H1 (cell line): ENCODE results near the gene GRAMD2A. TPM values are rescaled to one million over a fixed set of nuclear protein-coding genes. Genes with fewer than 3 reads are reported as not detected.

ENCODE experiments used
- BACH1 ChIP-seq: IDR thresholded peaks from 2 replicates; pipeline ENCODE4 v1.6.1; 2012; ENCODE audit warnings: low read length, improper control_type of control experiment
- BCL11A ChIP-seq, 2 experiments: IDR thresholded peaks; one replicate each; pipeline ENCODE4 v1.6.1; 2011; ENCODE audit warnings: low read depth in 2 of 2, low read length in 2 of 2, mild to moderate bottlenecking in 2 of 2
- RBBP5 ChIP-seq: IDR thresholded peaks from 2 replicates; pipeline ENCODE4 v1.7.1; 2012; ENCODE audit warnings: low read depth, mild to moderate bottlenecking, inconsistent platforms, low read length, moderate library complexity, borderline replicate concordance
- RNF2 ChIP-seq: fragments of 200-900, 300-1000 bp; sonication (generic); IDR thresholded peaks from 2 replicates; pipeline ENCODE4 v1.7.1; 2016; ENCODE audit warnings: borderline replicate concordance, low read depth, mild to moderate bottlenecking, antibody characterized with exemption, low read length; ENCODE audit not compliant: poor library complexity, severe bottlenecking; ENCODE audit errors: missing control alignments
- SP2 ChIP-seq: IDR thresholded peaks from 2 replicates; pipeline ENCODE4 v1.6.1; 2012; ENCODE audit warnings: mild to moderate bottlenecking, low read length, inconsistent platforms
- TBP ChIP-seq: IDR thresholded peaks from 2 replicates; pipeline ENCODE4 v1.6.1; 2011; ENCODE audit warnings: low read depth, low read length, improper control_type of control experiment
- USF2 ChIP-seq: IDR thresholded peaks from 2 replicates; pipeline ENCODE4 v1.6.1; 2011; ENCODE audit warnings: low read length, improper control_type of control experiment
- ZNF274 ChIP-seq: IDR thresholded peaks from 2 replicates; pipeline ENCODE4 v1.7.0; 2012; ENCODE audit warnings: low read length, borderline replicate concordance; ENCODE audit errors: extremely low read depth
- polyA plus RNA-seq, 7 experiments: library from polyadenylated mRNA; depleted of rRNA in 3 of 7; stranded (reverse) in 5 of 7; unstranded in 2 of 7; fragments of >200 nt in 5 of 7; fragments of 200-250 nt in 2 of 7; gene quantifications; 1 replicate in 5 of 7; 2 replicates in 1 of 7; 4 replicates in 1 of 7; pipeline versions ENCODE4 v1.2.1 to v1.2.3, GENCODE V29; 2011 to 2013; ENCODE audit warnings: missing spikeins in 2 of 7, mixed read lengths in 2 of 7
- total RNA-seq: library from RNA; stranded (reverse); fragmentation: NEBNext Ultra II Directional; extraction: Animal tissue kit (Norgen Biotek cat#: 25700); gene quantifications from 2 replicates; pipeline ENCODE4 v1.2.1, GENCODE V29; 2021
- TF ChIP-seq, protein P1 (sequence below): fragments of 300-600 bp; sonication (generic); IDR thresholded peaks from 2 replicates; pipeline ENCODE4 v1.7.1; 2012; ENCODE audit warnings: low read length, moderate library complexity, mild to moderate bottlenecking, inconsistent platforms; ENCODE audit not compliant: insufficient replicate concordance

The GRAMD2A gene
- total and polyA plus RNA-seq, 2 of the 8 experiments (the other 6 are each of a cell fraction or from before 2014, with no cell fraction given) = 0.57 to 1.5 TPM

- TF ChIP-seq, protein P1, sequence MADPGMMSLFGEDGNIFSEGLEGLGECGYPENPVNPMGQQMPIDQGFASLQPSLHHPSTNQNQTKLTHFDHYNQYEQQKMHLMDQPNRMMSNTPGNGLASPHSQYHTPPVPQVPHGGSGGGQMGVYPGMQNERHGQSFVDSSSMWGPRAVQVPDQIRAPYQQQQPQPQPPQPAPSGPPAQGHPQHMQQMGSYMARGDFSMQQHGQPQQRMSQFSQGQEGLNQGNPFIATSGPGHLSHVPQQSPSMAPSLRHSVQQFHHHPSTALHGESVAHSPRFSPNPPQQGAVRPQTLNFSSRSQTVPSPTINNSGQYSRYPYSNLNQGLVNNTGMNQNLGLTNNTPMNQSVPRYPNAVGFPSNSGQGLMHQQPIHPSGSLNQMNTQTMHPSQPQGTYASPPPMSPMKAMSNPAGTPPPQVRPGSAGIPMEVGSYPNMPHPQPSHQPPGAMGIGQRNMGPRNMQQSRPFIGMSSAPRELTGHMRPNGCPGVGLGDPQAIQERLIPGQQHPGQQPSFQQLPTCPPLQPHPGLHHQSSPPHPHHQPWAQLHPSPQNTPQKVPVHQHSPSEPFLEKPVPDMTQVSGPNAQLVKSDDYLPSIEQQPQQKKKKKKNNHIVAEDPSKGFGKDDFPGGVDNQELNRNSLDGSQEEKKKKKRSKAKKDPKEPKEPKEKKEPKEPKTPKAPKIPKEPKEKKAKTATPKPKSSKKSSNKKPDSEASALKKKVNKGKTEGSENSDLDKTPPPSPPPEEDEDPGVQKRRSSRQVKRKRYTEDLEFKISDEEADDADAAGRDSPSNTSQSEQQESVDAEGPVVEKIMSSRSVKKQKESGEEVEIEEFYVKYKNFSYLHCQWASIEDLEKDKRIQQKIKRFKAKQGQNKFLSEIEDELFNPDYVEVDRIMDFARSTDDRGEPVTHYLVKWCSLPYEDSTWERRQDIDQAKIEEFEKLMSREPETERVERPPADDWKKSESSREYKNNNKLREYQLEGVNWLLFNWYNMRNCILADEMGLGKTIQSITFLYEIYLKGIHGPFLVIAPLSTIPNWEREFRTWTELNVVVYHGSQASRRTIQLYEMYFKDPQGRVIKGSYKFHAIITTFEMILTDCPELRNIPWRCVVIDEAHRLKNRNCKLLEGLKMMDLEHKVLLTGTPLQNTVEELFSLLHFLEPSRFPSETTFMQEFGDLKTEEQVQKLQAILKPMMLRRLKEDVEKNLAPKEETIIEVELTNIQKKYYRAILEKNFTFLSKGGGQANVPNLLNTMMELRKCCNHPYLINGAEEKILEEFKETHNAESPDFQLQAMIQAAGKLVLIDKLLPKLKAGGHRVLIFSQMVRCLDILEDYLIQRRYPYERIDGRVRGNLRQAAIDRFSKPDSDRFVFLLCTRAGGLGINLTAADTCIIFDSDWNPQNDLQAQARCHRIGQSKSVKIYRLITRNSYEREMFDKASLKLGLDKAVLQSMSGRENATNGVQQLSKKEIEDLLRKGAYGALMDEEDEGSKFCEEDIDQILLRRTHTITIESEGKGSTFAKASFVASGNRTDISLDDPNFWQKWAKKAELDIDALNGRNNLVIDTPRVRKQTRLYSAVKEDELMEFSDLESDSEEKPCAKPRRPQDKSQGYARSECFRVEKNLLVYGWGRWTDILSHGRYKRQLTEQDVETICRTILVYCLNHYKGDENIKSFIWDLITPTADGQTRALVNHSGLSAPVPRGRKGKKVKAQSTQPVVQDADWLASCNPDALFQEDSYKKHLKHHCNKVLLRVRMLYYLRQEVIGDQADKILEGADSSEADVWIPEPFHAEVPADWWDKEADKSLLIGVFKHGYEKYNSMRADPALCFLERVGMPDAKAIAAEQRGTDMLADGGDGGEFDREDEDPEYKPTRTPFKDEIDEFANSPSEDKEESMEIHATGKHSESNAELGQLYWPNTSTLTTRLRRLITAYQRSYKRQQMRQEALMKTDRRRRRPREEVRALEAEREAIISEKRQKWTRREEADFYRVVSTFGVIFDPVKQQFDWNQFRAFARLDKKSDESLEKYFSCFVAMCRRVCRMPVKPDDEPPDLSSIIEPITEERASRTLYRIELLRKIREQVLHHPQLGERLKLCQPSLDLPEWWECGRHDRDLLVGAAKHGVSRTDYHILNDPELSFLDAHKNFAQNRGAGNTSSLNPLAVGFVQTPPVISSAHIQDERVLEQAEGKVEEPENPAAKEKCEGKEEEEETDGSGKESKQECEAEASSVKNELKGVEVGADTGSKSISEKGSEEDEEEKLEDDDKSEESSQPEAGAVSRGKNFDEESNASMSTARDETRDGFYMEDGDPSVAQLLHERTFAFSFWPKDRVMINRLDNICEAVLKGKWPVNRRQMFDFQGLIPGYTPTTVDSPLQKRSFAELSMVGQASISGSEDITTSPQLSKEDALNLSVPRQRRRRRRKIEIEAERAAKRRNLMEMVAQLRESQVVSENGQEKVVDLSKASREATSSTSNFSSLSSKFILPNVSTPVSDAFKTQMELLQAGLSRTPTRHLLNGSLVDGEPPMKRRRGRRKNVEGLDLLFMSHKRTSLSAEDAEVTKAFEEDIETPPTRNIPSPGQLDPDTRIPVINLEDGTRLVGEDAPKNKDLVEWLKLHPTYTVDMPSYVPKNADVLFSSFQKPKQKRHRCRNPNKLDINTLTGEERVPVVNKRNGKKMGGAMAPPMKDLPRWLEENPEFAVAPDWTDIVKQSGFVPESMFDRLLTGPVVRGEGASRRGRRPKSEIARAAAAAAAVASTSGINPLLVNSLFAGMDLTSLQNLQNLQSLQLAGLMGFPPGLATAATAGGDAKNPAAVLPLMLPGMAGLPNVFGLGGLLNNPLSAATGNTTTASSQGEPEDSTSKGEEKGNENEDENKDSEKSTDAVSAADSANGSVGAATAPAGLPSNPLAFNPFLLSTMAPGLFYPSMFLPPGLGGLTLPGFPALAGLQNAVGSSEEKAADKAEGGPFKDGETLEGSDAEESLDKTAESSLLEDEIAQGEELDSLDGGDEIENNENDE = no peak
- TF ChIP-seq USF2 = no peak
- TF ChIP-seq RNF2 = no peak
- TF ChIP-seq BACH1 = no peak
- no peak for TF ChIP-seq SP2
- no peak for TF ChIP-seq ZNF274
- TF ChIP-seq BCL11A (IDR thresholded peaks at IDR 0.05; ENCODE audit: low read depth in 2 of 2, low read length in 2 of 2) = no peak
- TF ChIP-seq RBBP5 = no peak
- TF ChIP-seq TBP = no peak
Observed at GRCh38 chr15:72168131-72168807, 29.3 kb downstream of the GRAMD2A start (continued).
